Esophagus (tissue), 2 donors: ENCODE results near the gene WAC. TPM values are rescaled to one million over a fixed set of nuclear protein-coding genes. Genes with fewer than 3 reads are reported as not detected.
A peak's percentile ranks its signal among the peaks of the same experiment; 100 is the strongest.

Experiments used
- H3K27ac ChIP-seq, 2 donors: one replicate each; pipeline ENCODE4 v1.5.1; 2013; ENCODE audit warnings: low read depth in 2 of 2, mild to moderate bottlenecking in 2 of 2, inconsistent platforms in 1 of 2, low read length in 1 of 2, moderate library complexity in 1 of 2
- H3K27me3 ChIP-seq, 2 donors: one replicate each; pipeline ENCODE4 v1.6.1; 2013; ENCODE audit warnings: low read length in 2 of 2, control low read depth in 1 of 2, mild to moderate bottlenecking in 1 of 2; ENCODE audit not compliant: insufficient read depth in 2 of 2, control insufficient read depth in 1 of 2
- H3K36me3 ChIP-seq, 2 donors: one replicate each; pipeline ENCODE4 v1.6.1; 2013; ENCODE audit warnings: low read length in 1 of 2; ENCODE audit not compliant: control insufficient read depth in 2 of 2, insufficient read depth in 2 of 2
- H3K4me1 ChIP-seq, 2 donors: one replicate each; pipeline ENCODE4 v1.6.1; 2013; ENCODE audit warnings: low read length in 1 of 2; ENCODE audit not compliant: control insufficient read depth in 2 of 2, insufficient read depth in 2 of 2
- H3K4me3 ChIP-seq, 2 donors: one replicate each; pipeline ENCODE4 v1.5.1; 2013; ENCODE audit warnings: low read length in 2 of 2, mild to moderate bottlenecking in 2 of 2, low read depth in 1 of 2, moderate library complexity in 1 of 2
- H3K9me3 ChIP-seq, 2 donors: one replicate each; pipeline ENCODE4 v1.6.1; 2013; ENCODE audit warnings: mild to moderate bottlenecking in 2 of 2, low read depth in 1 of 2, low read length in 1 of 2, moderate library complexity in 1 of 2; ENCODE audit not compliant: control insufficient read depth in 2 of 2, insufficient read depth in 1 of 2
- WGBS, 2 donors: extraction: QIAGEN DNeasy Blood & Tissue Kit; methylation state at CpG; one replicate each; pipeline ENCODE4 v1.1.7; 2013; 5-methylcytosine and 5-hydroxymethylcytosine counted together
- polyA plus RNA-seq, 2 donors: library from polyadenylated mRNA; stranded (reverse); fragments of 200-250 nt; gene quantifications; one replicate each; pipeline ENCODE4 v1.2.3, GENCODE V29; 2013
- donor health status: healthy with polysubstance abuse.
- donor health status: Bipolar disorder and iron deficiency.

Gene WAC
- polyA plus RNA-seq, 2 donors, result 20.5 to 33.3 TPM

- 86 to 91% methylated on average over 5 of the region's 5 CpGs for WGBS, 2 donors
- H3K9me3 ChIP-seq, result no peaks in the 10 kb centered on the region
- no peaks in the 10 kb centered on the region for H3K27me3 ChIP-seq
- H3K4me3 ChIP-seq, result no peak overlapping the region
- peaks cover 0 to 8% of the 10 kb centered on the region in 2 donors for H3K36me3 ChIP-seq
- no peaks in the 10 kb centered on the region for H3K4me1 ChIP-seq
- H3K27ac ChIP-seq, result no peak overlapping the region
These were observed 11.1 kb downstream of the WAC start for GRCh38 chr10:28544058-28544457.

- H3K9me3 ChIP-seq, result no peaks in the 10 kb centered on the region
- WGBS, 2 donors, result 55 to 64% methylated on average over 4 of the region's 4 CpGs
- H3K36me3 ChIP-seq, result peaks cover 0 to 8% of the 10 kb centered on the region in 2 donors
- no peaks in the 10 kb centered on the region for H3K27me3 ChIP-seq
- no peak overlapping the region for H3K4me3 ChIP-seq
- H3K27ac ChIP-seq, result no peak overlapping the region
- no peaks in the 10 kb centered on the region for H3K4me1 ChIP-seq
These were observed 13.2 kb downstream of the WAC start for GRCh38 chr10:28545967-28546644.

GRCh38 chr10:28548781-28549498, 16.0 kb downstream of the WAC start:
- Histone ChIP-seq H3K4me3 (no peak overlapping the region), H3K27me3 (no peaks in the 10 kb centered on the region), H3K9me3 (no peaks in the 10 kb centered on the region), H3K4me1 (peaks cover 0 to 2% of the 10 kb centered on the region in 2 donors), H3K27ac (no peak overlapping the region), H3K36me3 (no peaks in the 10 kb centered on the region)
- WGBS, 2 donors, result 80 to 90% methylated on average over 2 of the region's 2 CpGs

- 53 to 58% methylated on average over 3 of the region's 3 CpGs for WGBS, 2 donors
- Histone ChIP-seq H3K4me3 (no peak overlapping the region), H3K4me1 (peaks cover 0 to 2% of the 10 kb centered on the region in 2 donors), H3K9me3 (no peaks in the 10 kb centered on the region), H3K27me3 (no peaks in the 10 kb centered on the region), H3K27ac (no peak overlapping the region), H3K36me3 (no peaks in the 10 kb centered on the region)
These were observed 18.2 kb downstream of the WAC start for GRCh38 chr10:28551086-28551485.

GRCh38 chr10:28552775-28553174, 19.9 kb downstream of the WAC start:
- Histone ChIP-seq H3K36me3 (no peaks in the 10 kb centered on the region), H3K4me1 (peaks cover 0 to 5% of the 10 kb centered on the region in 2 donors), H3K4me3 (no peak overlapping the region), H3K9me3 (no peaks in the 10 kb centered on the region), H3K27ac (no peak overlapping the region), H3K27me3 (no peaks in the 10 kb centered on the region)
- WGBS, 2 donors, result 43 to 51% methylated on average over 4 of the region's 4 CpGs

GRCh38 chr10:28554009-28554408, 21.1 kb downstream of the WAC start:
- 92 to 93% methylated on average over 6 of the region's 6 CpGs for WGBS, 2 donors
- no peaks in the 10 kb centered on the region for H3K27me3 ChIP-seq
- no peaks in the 10 kb centered on the region for H3K9me3 ChIP-seq
- H3K36me3 ChIP-seq, result no peaks in the 10 kb centered on the region
- peaks cover 0 to 5% of the 10 kb centered on the region in 2 donors for H3K4me1 ChIP-seq
- no peak overlapping the region for H3K27ac ChIP-seq
- H3K4me3 ChIP-seq, result no peak overlapping the region

GRCh38 chr10:28554952-28555351, 22.0 kb downstream of the WAC start:
- Histone ChIP-seq H3K9me3 (no peaks in the 10 kb centered on the region), H3K36me3 (no peaks in the 10 kb centered on the region), H3K4me1 (peaks cover 0 to 5% of the 10 kb centered on the region in 2 donors), H3K27me3 (no peaks in the 10 kb centered on the region), H3K4me3 (no peak overlapping the region), H3K27ac (peak overlapping the region in 1 of 2 donors; percentile 13)
- whole genome bisulfite sequencing, 2 donors, result 73 to 88% methylated on average over 3 of the region's 3 CpGs

GRCh38 chr10:28555358-28555757, 22.4 kb downstream of the WAC start:
- H3K4me1 ChIP-seq, result peaks cover 3 to 7% of the 10 kb centered on the region in 2 donors
- 91 to 99% methylated on average over 2 of the region's 2 CpGs for WGBS, 2 donors
- no peak overlapping the region for H3K27ac ChIP-seq
- H3K4me3 ChIP-seq, result no peak overlapping the region
- H3K9me3 ChIP-seq, result no peaks in the 10 kb centered on the region
- no peaks in the 10 kb centered on the region for H3K36me3 ChIP-seq
- no peaks in the 10 kb centered on the region for H3K27me3 ChIP-seq

GRCh38 chr10:28556142-28556541, 23.2 kb downstream of the WAC start:
- Histone ChIP-seq H3K9me3 (no peaks in the 10 kb centered on the region), H3K27ac (no peak overlapping the region), H3K4me3 (no peak overlapping the region), H3K27me3 (no peaks in the 10 kb centered on the region), H3K4me1 (peaks cover 3 to 7% of the 10 kb centered on the region in 2 donors), H3K36me3 (no peaks in the 10 kb centered on the region)
- WGBS, 2 donors, result 88 to 90% methylated on average over 2 of the region's 2 CpGs

- WGBS, 2 donors, result 89 to 93% methylated on average over 3 of the region's 3 CpGs
- Histone ChIP-seq H3K36me3 (no peaks in the 10 kb centered on the region), H3K27ac (no peak overlapping the region), H3K27me3 (no peaks in the 10 kb centered on the region), H3K4me1 (peaks cover 3 to 7% of the 10 kb centered on the region in 2 donors), H3K9me3 (no peaks in the 10 kb centered on the region), H3K4me3 (no peak overlapping the region)
These were observed 25.3 kb downstream of the WAC start for GRCh38 chr10:28558186-28558585.
